K562 (cell line): ENCODE measurements around the gene SFRP2. TPM values are rescaled to one million over a fixed set of nuclear protein-coding genes. Genes with fewer than 3 reads are reported as not detected.

Experiments used
- CUX1 ChIP-seq: fragments of 200-800 bp; sonication (Bioruptor generic); IDR thresholded peaks from 2 replicates; pipeline ENCODE4 v1.6.1; 2016; ENCODE audit warnings: missing genetic modification characterization, missing compliant biosample characterization
- MTA2 ChIP-seq: fragments of 450-650 bp; IDR thresholded peaks from 2 replicates; pipeline ENCODE4 v1.6.1; 2016; ENCODE audit warnings: low read depth
- POLR2AphosphoS2 ChIP-seq: IDR thresholded peaks from 2 replicates; pipeline ENCODE4 v1.6.1; 2012; ENCODE audit warnings: low read length, improper control_type of control experiment
- TEAD4 ChIP-seq, 2 experiments: sonication (generic) in 1 of 2; formaldehyde crosslinking in 1 of 2; IDR thresholded peaks; 2 replicates each; pipeline versions ENCODE4 v1.6.1 to v1.8.0; 2012 to 2022; ENCODE audit warnings: borderline replicate concordance in 1 of 2, inconsistent platforms in 1 of 2, low read length in 1 of 2, mild to moderate bottlenecking in 1 of 2, missing genetic modification reagents in 1 of 2
- ZKSCAN1 ChIP-seq: fragments of 150-350 bp; IDR thresholded peaks from 2 replicates; pipeline ENCODE4 v1.6.1; 2016; ENCODE audit warnings: low read depth, low read length
- ZNF316 ChIP-seq: fragments of 450-650 bp; IDR thresholded peaks from 2 replicates; pipeline ENCODE4 v1.6.1; 2016
- polyA plus RNA-seq, 8 experiments: library from polyadenylated mRNA; depleted of rRNA in 4 of 8; stranded (reverse) in 5 of 8; unstranded in 3 of 8; fragments of >200 nt; fragmentation: Nextera tagmentation in 2 of 8; fragmentation: Illumina TruSeq in 1 of 8; extraction: Ambion mirVana in 2 of 8; extraction: Trizol in 1 of 8; gene quantifications; 2 replicates each; pipeline versions ENCODE4 v1.2.1 to v1.2.3, GENCODE V29; 2011 to 2014; ENCODE audit warnings: inconsistent platforms in 1 of 8, missing spikeins in 1 of 8
- total RNA-seq, 7 experiments: library from RNA; depleted of rRNA in 6 of 7; stranded (reverse); fragments of >200 nt in 6 of 7; fragmentation: Illumina TruSeq in 2 of 7; extraction: Trizol in 2 of 7; gene quantifications; 2 replicates each; pipeline versions ENCODE4 v1.2.1 to v1.2.3, GENCODE V29; 2011 to 2021; ENCODE audit warnings: low replicate concordance in 1 of 7

The SFRP2 gene
- total and polyA plus RNA-seq, 9 of the 15 experiments (the other 6 are each of a cell fraction or from before 2014, with no cell fraction given): 0.29 TPM; not detected in 8

- TF ChIP-seq TEAD4 (IDR thresholded peaks at IDR 0.05; ENCODE audit: low read length) (peak; percentile 90), TEAD4 (CRISPR knock-in tag; IDR thresholded peaks at IDR 0.05; ENCODE audit: borderline replicate concordance) (no peak), ZNF316 (peak; percentile 64), ZKSCAN1 (no peak), CUX1 (CRISPR knock-in tag) (no peak), MTA2 (peak; percentile 50; the same call in 1 of the 2 replicates), POLR2AphosphoS2 (no peak)
Observed at GRCh38 chr4:153799694-153800074, 10.8 kb upstream of the SFRP2 start (continued).
